ENCODE data around the gene NTM. TPM values are rescaled to one million over a fixed set of nuclear protein-coding genes. Genes with fewer than 3 reads are reported as not detected.

The NTM gene
- total and polyA plus RNA-seq, 12 donors, result 0.26 to 11.5 (median 4.0) TPM

GRCh38 chr11:131710511-131710910 lies 340.1 kb downstream of the NTM start:
- TF ChIP-seq POLR2A (IDR thresholded peaks at IDR 0.05) (no peak), CTCF (IDR thresholded peaks at IDR 0.05) (no peak)
- H3K4me1 ChIP-seq (replicated peaks in 1 of 2), result no peaks in the 10 kb centered on the region
- H3K27me3 ChIP-seq, result no peaks in the 10 kb centered on the region
- H3K27ac ChIP-seq, result no peak overlapping the region
- intact Hi-C loops (cut with DNase I), result no loop called here
- 86 to 97% (median 90%) methylated on average over 2 of the region's 2 CpGs for WGBS, 4 donors
- peaks cover 0 to 8% (median 0%) of the 10 kb centered on the region in 3 donors for H3K9me3 ChIP-seq (replicated peaks in 1 of 3)
- no peaks in the 10 kb centered on the region for H3K36me3 ChIP-seq (replicated peaks in 1 of 2)
- no peak overlapping the region for H3K4me3 ChIP-seq
- DNase-seq, result no peak

GRCh38 chr11:131712897-131713296 lies 342.5 kb downstream of the NTM start:
- Histone ChIP-seq H3K4me1 (replicated peaks in 1 of 2) (no peaks in the 10 kb centered on the region), H3K36me3 (replicated peaks in 1 of 2) (no peaks in the 10 kb centered on the region), H3K4me3 (no peak overlapping the region), H3K27me3 (no peaks in the 10 kb centered on the region), H3K27ac (no peak overlapping the region), H3K9me3 (replicated peaks in 1 of 3) (peaks cover 0 to under 1% (median 0%) of the 10 kb centered on the region in 3 donors)
- TF ChIP-seq POLR2A (IDR thresholded peaks at IDR 0.05) (no peak), CTCF (IDR thresholded peaks at IDR 0.05) (no peak)
- no peak for DNase-seq
- intact Hi-C loops (cut with DNase I), result no loop called here
- 62 to 86% (median 81%) methylated on average over 5 of the region's 5 CpGs for WGBS, 4 donors

DNA sequence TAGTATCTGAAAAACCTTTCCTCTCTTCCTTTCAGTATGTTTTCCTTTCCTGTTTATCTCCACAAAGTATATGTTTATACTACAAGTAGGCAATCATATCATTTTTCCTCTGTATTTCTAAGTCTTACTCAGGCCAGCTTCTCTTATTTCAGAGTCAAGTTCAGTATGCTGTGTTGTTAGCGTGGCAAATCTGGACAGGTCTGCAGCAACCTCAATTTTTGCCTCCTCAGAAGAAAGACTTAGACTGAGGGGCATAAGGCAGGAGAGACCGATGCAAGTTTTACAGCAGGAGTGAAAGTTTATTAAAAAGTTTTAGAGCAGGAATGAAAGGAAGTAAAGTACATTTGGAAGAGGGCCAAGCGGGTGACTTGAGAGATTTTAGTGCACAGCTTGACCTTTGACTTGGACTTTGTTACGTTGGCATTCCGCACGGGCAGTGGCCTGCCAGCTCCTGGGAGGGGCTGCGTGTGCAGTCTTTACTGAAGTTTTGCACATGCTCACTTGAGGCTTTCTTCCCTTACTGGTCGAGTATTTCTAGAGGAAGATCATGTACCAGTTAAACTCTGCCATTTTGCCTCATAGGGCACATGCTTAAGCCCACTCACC lies 343.2 kb downstream of the NTM start:
- Histone ChIP-seq H3K4me1 (replicated peaks in 1 of 2) (no peaks in the 10 kb centered on the region), H3K27me3 (no peaks in the 10 kb centered on the region), H3K4me3 (no peak overlapping the region), H3K27ac (no peak overlapping the region), H3K9me3 (replicated peaks in 1 of 3) (no peaks in the 10 kb centered on the region), H3K36me3 (replicated peaks in 1 of 2) (no peaks in the 10 kb centered on the region)
- no peak for TF ChIP-seq CTCF (IDR thresholded peaks at IDR 0.05)
- intact Hi-C loops (cut with DNase I), result no loop called here
- WGBS, 4 donors, result 79 to 87% (median 83%) methylated on average over 8 of the region's 8 CpGs
- DNase-seq, result no peak

- no peak for DNase-seq
- Histone ChIP-seq H3K4me3 (no peak overlapping the region), H3K27me3 (no peaks in the 10 kb centered on the region), H3K9me3 (replicated peaks in 1 of 3) (no peaks in the 10 kb centered on the region), H3K27ac (no peak overlapping the region), H3K4me1 (replicated peaks in 1 of 2) (no peaks in the 10 kb centered on the region), H3K36me3 (replicated peaks in 1 of 2) (no peaks in the 10 kb centered on the region)
- intact Hi-C loops (cut with DNase I), result no loop called here
- 70 to 78% (median 75%) methylated on average over 2 of the region's 2 CpGs for WGBS, 4 donors
- TF ChIP-seq CTCF (IDR thresholded peaks at IDR 0.05) (no peak), POLR2A (IDR thresholded peaks at IDR 0.05) (no peak)
Observed at GRCh38 chr11:131717616-131718015, 347.2 kb downstream of the NTM start.

Data from adrenal gland (tissue), 12 donors.